HG03045 (cell line): Measurements from ENCODE around the gene SHC3.

Experiments used
- ATAC-seq: cut with Tn5 transposase; IDR thresholded peaks from one replicate; pipeline ENCODE4 v1.9.1; 2021; ENCODE audit warnings: mild to moderate bottlenecking, moderate library complexity; ENCODE audit not compliant: unreplicated experiment

SHC3 gene

GRCh38 chr9:89059925-89060506 lies 118.6 kb downstream of the SHC3 start:
- ATAC-seq = no peak

- ATAC-seq = no peak
These were observed 119.7 kb downstream of the SHC3 start for GRCh38 chr9:89058906-89059305.

- ATAC-seq = no peak
These were observed 123.6 kb downstream of the SHC3 start for GRCh38 chr9:89054865-89055495.

GRCh38 chr9:89053301-89053700 lies 125.3 kb downstream of the SHC3 start:
- no peak for ATAC-seq

- ATAC-seq = no peak
These were observed 126.0 kb downstream of the SHC3 start for GRCh38 chr9:89052470-89053097.

GRCh38 chr9:89051421-89052025 lies 127.1 kb downstream of the SHC3 start:
- ATAC-seq = no peak

GRCh38 chr9:89049646-89050045 lies 129.0 kb downstream of the SHC3 start:
- ATAC-seq = no peak

- no peak for ATAC-seq
These were observed 130.0 kb downstream of the SHC3 start for GRCh38 chr9:89048616-89049015.

- ATAC-seq = no peak
These were observed 131.0 kb downstream of the SHC3 start for GRCh38 chr9:89047667-89048066.

- ATAC-seq = no peak
These were observed 131.8 kb downstream of the SHC3 start for GRCh38 chr9:89046832-89047231.

- ATAC-seq = no peak
These were observed 133.7 kb downstream of the SHC3 start for GRCh38 chr9:89044881-89045280.

GRCh38 chr9:89044104-89044503 lies 134.5 kb downstream of the SHC3 start:
- no peak for ATAC-seq

GRCh38 chr9:89042984-89043383 lies 135.6 kb downstream of the SHC3 start:
- ATAC-seq = no peak

GRCh38 chr9:89039664-89040063 lies 139.0 kb downstream of the SHC3 start:
- ATAC-seq = no peak

- no peak for ATAC-seq
These were observed 139.5 kb downstream of the SHC3 start for GRCh38 chr9:89039104-89039465.

GRCh38 chr9:89038382-89039103 lies 140.1 kb downstream of the SHC3 start:
- no peak for ATAC-seq

GRCh38 chr9:89037891-89038290 lies 140.7 kb downstream of the SHC3 start:
- ATAC-seq = no peak

GRCh38 chr9:89037346-89037745 lies 141.3 kb downstream of the SHC3 start:
- no peak for ATAC-seq

- no peak for ATAC-seq
These were observed 141.7 kb downstream of the SHC3 start for GRCh38 chr9:89036891-89037290.

GRCh38 chr9:89036383-89036782 lies 142.2 kb downstream of the SHC3 start:
- no peak for ATAC-seq

GRCh38 chr9:89032661-89033060 lies 146.0 kb downstream of the SHC3 start:
- no peak for ATAC-seq

GRCh38 chr9:89032173-89032572 lies 146.4 kb downstream of the SHC3 start:
- no peak for ATAC-seq
